AG09319 (cell line): Measurements from ENCODE around the gene SORCS1.

ENCODE experiments used
- DNase-seq: peaks from one replicate; pipeline ENCODE4 v3.0.0-alpha.2; 2010; ENCODE audit warnings: low read depth; ENCODE audit errors: extremely low read depth
- CTCF ChIP-seq: IDR thresholded peaks from 2 replicates; pipeline ENCODE4 v1.5.1; 2011; ENCODE audit warnings: low read depth, mild to moderate bottlenecking, inconsistent platforms, low read length, moderate library complexity

Gene SORCS1

GRCh38 chr10:107051769-107052168 lies 112.7 kb downstream of the SORCS1 start:
- no peak for TF ChIP-seq CTCF

GRCh38 chr10:107043461-107043860 lies 121.0 kb downstream of the SORCS1 start:
- TF ChIP-seq CTCF: no peak
- DNase-seq: no peak

More at GRCh38 chr10:107051769-107052168, 112.7 kb downstream of the SORCS1 start:
- DNase-seq: no peak

- no peak for DNase-seq
- no peak for TF ChIP-seq CTCF
Observed at GRCh38 chr10:107037192-107038122, 127.0 kb downstream of the SORCS1 start.

GRCh38 chr10:107033799-107034422 lies 130.6 kb downstream of the SORCS1 start:
- no peak for DNase-seq
- TF ChIP-seq CTCF: no peak

GRCh38 chr10:107032700-107033401 lies 131.7 kb downstream of the SORCS1 start:
- TF ChIP-seq CTCF: no peak
- no peak for DNase-seq

GRCh38 chr10:107031931-107032699 lies 132.4 kb downstream of the SORCS1 start:
- TF ChIP-seq CTCF: no peak
- no peak for DNase-seq
